GM21737 (cell line): Measurements from ENCODE around the gene OR7C1.
"Not testable (repeated sequence)": the region's sequence is repeated elsewhere in the genome, so short reads cannot be mapped to it uniquely, and the experiment has no call there.

ENCODE experiments used
- ATAC-seq: cut with Tn5 transposase; IDR thresholded peaks from one replicate; pipeline ENCODE4 v1.9.1; 2021; ENCODE audit warnings: mild to moderate bottlenecking, moderate library complexity; ENCODE audit not compliant: unreplicated experiment

The OR7C1 gene

DNA sequence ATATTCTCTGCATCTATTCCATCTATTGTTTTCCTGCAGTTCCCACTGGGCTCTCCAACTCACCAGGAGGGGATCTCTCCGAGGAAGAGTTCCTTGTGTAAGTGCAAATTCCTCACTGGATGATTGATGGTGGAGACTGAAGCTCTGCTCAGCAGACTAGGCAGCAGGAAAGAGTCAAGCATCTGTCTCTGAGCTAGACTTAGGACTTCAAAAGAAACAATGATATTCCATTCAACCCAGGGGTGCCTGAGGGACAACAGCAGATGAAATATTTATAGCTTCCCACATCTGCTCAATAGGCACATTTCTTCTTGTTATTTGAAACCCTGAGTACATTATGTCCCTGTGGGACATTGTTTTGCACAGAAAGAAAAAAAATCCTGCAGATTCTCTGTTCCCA, at the start of gene OR7C1, which contains the start of gene OR7A5:
Gene OR7C1 (minus strand): TSS at position 175 of the 400 bp plus-strand sequence. CDS start 35,049 bp downstream, outside the sequence.
Gene OR7A5 (minus strand): TSS at position 175 of the 400 bp plus-strand sequence. CDS start 6,944 bp downstream, outside the sequence.
- ATAC-seq, result no peak

DNA sequence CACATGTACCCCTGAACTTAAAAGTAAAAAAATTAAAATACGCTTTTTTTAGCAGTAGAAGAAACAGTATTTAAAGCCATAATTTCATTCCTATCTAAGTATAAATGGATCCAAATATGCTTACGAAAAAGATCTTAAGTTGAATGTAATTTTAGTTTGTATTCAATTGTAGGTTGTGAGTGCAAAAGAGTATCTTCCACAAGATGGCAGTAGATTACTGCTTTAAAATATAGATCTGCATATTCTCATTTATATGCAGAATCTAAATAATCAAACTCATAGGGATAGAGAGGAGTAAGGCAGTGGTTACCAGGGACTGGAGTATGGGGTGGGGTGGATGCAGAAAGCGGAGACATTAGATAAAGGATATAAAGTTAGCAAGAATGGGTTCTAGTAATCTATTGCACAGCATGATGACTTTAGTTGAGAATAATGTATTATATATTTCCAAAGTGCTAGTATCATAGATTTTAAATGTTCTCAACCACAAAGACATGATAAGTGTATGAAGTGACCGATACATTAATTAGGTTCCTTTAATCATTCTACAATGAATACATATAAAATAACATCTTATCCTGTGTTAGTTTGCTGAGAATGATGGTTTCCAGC, 36.7 kb upstream of the OR7C1 start:
- ATAC-seq, result no peak

DNA sequence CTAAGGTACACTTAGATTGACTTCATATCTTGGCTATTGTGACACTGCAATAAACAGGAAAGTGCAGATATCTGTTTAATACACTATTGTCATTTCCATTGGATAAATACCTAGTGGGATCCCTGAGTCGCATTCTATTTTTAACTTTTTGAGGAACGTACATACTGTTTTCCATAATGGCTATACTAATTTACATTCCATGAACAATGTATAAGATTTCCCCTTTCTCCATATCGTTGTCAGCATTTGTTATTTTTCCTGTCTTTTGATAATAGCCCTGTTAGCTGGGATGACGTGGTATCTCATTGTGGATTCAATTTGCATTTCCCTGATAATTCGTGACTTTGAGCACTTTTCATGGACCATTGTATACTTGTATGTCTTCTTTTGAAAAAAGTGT, 33.5 kb upstream of the OR7C1 start:
- ATAC-seq, result no peak

DNA sequence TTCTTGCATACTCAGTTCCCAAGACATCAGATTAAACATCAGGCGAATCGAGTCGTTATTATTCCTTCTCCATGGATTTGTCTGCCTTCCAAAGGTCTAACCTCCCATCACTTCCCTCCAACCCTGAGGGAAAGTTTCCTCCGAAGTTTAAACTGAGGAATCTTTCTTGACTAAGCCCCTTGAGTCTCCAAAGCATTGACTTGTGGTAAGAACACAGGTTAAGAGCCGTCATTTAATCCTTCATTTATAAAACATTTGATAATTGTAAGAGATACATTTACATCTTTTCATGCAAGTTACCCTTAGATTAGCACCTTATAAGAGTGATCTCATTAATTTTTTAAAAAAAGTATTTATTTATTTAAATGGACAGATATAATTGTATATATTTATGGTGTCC, 13.8 kb upstream of the OR7C1 start, which contains the start of gene OR7A10:
Gene OR7A10 (minus strand): TSS at position 101 of the 400 bp plus-strand sequence. CDS start 7,045 bp downstream, outside the sequence.
- ATAC-seq, result no peak

DNA sequence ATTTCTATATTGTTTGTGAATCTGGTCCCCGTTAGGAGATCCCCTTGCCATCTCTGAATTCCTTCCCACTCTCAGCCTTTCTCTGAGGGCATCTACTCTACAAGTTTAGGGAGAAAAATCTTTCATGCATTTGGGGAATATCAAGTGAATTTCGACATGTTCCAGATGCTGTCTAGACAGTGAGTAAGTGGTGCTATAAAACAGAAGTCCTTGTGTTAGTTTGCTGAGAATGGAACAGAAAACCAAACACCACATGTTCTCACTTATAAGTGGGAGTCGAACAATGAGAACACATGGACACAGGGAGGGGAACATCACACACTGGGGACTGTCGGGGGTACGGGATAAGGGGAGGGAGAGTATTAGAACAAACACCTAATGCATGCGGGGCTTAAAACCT, 8.6 kb upstream of the OR7C1 start:
- no peak for ATAC-seq

DNA sequence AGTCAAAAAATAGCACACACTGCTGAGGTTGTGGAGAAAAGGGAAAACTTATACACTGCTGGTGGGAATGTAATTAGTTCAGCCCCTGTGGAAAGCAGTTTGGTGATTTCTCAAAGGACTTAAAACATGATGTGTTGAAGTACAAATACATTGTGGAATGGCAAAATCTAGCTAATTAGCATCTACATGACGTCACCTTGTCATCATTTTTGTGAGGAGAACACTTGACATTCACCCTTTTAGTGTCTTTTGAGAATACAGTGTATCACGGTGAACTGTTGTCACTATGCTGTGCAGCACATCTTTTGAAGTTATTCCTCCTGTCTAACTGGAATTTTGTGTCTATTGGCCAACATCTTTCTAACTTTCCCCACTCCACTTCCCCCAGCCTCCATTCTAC, 8.2 kb upstream of the OR7C1 start:
- ATAC-seq, result no peak

DNA sequence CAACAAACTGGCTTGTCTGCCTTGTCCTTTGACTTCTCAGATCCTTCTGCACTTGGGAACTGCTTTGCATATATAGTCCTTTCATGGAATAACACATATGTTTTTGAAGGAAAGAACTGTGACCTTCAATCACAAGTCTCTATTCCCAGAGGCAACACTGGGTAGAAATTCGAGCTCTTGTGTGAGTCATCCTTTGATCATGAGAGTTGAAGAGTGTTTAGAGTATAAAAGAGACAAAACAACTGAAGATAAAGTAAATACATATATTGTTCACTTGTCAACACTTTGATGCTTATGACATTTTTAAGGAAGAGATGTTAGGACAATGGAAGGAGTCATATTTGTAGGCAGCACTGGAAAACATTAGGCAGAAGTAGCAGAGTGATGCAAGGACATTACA, 5.2 kb upstream of the OR7C1 start:
- no peak for ATAC-seq

DNA sequence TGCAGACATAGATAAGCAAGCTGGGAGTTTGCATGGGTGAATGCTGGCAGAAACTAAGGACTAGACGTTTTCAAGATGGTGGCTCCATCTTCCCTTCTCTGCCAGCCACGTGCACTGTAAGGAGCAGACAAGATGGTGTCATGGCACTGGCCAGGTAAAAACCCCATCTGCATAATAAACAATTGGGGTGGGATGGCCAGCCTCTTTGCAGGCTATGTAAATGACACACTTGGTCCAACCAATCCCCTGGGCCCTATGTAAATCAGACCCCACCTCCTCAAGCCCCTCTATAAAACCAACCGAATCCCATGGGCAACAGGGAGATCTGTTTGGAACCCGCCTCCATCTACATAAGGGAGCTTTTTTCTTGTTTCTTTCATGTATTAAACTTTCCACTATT, 2.4 kb upstream of the OR7C1 start:
- ATAC-seq, result no peak

DNA sequence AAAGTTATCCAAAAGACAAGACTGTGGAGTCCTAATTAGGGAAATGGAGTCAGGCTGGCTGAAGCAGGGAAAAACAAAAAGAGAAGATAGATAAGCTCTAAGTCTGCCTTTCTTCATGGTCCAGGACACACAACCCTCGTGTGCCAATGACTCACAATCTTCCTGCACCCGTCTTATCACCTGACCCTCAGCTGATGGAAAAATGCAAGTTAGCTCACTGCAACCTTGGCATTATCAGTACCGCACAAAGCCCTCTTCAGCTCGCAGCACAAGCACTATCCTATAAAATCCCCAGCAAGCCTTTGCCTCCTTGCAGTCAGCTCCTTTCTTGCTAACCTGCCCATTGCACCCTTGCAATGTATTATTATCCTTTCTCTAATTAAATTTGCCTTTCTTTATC, 4.3 kb downstream of the OR7C1 start:
- no peak for ATAC-seq

DNA sequence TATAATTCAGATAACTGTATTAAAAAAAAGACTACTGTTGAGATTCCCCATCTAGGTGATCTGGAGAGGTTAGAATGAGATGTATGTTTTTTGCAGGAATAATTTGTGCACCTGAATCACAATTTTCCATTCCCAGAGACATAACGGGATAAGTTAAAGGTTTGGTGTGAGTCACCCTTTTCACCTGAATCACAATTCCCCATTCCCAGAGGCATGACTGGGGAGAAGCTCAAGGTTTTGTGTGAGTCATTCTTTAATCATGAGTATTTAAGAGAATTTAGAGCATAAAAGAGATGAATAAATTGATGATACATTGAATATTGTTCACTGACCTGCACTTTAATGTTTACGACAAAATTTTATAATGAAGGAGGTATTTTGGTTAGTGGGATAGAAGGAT, 9.0 kb downstream of the OR7C1 start:
- ATAC-seq, result no peak

DNA sequence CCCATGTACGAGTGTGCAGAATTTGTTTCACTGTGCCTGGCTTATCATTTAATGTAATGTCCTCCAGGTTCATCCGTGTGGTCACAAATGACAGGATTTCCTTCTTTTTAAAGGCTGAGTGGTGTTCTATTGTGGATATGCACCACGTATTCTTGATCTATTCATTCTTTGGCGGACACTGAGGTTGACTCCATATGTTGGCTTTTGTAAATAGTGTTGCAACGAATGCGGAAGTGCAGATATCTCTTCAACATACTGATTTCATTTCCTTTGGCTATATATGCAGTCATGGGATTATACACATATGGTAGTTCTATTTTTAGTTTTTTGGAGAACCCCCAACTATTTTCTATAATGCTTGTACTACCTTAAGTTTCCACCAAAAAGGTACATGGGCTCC, 13.0 kb downstream of the OR7C1 start:
- ATAC-seq, result no peak

DNA sequence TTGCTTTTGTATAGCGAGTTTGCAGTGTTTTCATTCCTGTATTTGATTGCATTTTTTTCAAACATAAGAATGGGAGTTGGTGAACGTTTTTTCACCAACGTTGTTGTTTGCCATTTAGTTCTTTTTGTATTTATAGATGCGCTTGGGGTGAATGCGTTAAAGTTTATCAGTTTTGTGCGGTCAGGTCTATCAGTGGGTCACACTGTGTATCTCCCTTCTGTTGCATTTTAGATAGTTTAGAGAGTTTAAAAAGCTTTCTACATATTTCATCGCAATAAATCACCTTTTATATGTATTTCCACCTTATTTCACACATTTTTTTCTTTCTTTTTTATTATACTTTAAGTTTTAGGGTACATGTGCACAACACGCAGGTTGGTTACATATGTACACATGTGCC, 16.4 kb downstream of the OR7C1 start:
- ATAC-seq, result no peak

DNA sequence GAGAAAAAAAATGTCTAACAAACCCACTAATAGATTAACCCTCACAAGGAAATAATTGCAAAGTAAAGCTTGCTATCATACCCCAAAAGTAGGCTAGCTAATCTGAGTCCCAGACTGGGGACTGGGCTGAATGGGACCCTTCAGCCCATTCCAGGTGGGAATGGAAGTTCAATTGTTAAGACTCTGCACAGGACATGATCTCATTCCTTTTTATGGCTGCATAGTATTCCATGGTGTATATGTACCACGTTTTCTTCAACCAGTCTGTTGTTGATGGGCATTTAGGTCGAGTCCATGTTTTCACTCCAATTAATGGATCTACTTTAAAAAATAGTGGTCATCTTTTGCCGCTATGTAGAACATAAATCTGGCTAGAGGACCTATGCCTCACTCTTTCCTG, 17.9 kb downstream of the OR7C1 start:
- ATAC-seq, result no peak

DNA sequence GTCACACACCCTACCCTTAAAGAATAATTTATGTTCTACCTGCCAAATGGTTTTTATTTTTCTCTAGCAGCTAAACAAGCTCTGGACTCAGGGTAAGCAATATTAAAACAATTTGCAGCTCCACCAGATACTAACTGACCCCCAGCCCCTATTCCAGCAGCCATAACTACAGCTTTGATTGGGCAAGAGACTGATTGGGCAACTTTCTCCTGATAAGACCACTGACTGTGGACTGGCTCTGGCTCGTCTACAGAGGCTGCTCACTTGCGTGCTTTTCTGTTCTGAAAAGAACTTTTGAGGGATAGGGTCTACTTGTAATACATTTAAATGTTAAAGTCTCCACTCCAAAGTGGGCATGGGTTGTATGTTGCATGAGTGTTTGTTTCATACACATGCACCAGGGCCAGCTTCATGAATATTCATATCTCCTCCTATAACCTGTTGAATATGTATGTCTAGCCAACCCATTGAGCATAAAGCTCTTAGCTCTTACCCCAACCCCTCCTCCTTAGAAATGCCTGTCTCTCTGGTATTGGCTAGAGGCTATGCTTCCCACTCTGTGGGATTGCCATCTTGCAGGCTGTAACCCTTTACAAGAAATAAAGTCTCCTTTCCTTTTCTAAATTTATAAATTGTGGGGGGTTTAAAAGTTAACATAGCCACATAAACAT, 19.9 kb downstream of the OR7C1 start:
- ATAC-seq, result no peak

DNA sequence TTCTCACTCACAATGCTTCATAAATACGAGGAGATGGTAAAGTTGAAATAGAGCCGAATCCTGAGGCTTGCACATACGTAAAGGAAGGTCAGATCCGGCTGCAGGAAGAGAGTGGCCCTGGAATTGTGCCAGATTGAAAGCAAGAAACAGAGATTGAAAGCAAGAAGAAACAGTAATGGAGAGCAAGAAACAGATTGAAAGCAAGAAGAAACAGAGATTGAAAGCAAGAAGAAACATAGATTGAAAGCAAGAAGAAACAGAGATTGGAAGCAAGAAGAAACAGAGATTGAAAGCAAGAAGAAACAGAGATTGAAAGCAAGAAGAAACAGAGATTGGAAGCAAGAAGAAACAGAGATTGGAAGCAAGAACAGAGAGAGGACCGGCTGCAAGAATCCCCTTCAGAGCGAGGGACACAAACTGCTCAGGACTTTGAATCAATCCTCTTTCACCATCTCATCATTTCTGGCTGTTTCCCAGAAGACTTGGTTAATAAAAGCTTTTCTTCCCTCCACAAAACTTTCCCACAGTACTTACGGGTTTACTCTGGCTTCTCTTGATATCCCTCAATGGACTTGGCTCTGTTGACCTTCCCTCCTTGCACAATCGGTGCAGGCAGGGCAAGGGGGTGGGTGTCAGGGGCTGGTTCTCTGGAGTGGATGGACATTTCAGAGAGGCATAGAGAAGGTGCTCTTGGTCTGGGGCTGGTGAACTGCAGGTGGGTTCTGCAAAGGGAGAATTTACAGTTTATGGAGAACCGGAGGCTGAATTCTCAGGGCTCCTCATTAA, 25.5 kb downstream of the OR7C1 start:
- ATAC-seq, result no peak

DNA sequence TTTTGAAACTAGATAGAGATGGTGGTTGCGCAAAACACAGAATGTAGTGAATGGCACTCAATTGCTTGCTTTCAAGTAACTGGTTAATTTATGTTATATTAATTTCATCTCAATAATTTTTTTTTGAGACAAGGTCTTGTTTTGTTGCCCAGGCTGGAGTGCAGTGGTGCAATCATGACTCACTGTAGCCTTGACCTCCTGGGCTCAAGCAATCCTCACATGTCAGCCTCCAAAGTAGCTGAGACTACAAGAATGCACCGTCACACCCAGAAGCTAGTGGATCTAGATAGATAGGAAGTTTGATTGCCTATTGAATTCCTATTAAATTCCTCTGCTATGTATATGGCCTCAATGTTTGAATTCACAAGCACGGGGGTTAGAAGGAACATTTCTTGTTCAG, 30.2 kb downstream of the OR7C1 start:
- ATAC-seq, result no peak

DNA sequence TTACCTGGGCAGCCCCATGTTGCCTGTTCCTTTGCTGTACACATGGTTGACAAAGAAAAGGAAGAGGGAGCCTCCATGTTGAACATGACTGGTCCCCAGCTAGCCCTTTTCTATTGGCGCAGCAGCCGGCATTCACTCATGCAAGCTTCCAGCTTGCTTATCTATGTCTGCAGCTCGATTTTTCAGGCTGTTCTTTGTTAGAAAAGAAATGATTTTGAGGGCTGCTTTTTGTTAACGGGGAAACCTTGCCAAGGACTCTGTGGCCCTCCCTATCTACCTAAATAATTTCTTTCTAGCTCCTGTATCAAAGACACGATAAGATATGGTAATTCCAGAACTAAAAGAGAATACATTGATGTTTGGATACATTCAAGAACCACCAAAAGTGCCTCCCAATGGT, 36.2 kb downstream of the OR7C1 start:
- no peak for ATAC-seq

DNA sequence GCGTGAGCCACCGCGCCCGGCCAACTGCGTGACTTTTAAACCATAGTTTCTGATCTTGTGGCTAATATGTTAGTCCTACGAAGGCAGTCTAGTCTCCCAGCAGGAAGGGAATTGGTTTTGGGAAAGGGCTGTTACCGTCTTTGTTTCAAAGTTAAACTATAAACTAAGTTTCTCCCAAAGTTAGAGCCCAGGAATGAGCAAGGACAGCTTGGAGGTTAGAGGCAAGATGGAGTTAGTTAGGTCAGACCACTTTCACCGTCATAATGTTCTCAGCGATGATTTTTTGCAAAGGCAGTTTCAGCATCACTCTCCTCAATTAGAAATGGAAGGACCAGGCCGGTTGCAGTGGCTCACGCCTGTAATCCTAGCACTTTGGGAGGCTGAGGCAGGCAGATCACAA, 39.0 kb downstream of the OR7C1 start:
- no peak for ATAC-seq

DNA sequence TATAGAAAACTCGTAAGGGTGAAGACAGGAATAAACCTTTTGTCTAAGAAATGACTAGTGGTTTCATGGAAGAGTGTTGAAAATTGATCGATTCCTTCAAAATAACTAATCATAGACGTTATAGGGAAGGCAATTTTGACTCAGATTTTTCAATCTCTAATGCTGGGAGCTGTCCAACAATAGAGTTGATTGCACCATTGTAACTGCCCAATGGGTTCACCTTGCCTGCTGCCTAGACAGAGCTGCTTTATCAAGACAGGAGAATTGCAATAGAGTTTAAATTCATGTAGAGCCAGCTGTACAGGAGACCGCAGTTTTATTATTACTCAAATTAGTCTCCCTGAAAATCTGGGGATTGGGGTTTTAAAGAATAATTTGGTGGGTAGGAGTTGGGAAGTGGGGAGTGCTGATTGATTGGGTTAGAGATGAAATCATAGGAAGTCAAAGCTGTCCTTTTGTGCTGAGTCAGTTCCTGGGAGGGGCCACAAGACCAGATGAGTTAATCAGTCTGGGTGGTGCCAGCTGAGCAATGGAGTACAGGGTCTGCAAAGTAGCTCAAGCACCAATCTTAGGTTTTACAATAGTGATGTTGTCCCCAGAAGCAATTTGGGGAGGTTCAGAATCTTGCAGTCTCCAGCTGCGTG, 39.8 kb downstream of the OR7C1 start:
- no peak for ATAC-seq

DNA sequence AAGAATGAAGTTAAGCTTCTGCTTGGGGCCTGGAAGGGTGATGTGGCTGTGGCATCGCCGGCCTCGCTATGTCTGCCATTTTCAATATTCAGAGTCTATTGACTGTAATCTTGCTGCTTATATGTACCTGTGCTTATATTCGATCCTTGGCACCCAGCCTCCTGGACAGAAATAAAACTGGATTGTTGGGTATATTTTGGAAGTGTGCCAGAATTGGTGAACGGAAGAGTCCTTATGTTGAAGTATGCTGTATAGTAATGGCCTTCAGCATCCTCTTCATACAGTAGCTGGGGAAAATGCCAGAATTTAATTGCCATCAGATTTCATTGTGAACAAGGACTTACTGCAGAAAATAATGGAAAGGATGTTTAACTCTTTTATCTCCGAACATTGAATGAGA, 42.7 kb downstream of the OR7C1 start:
- not testable (repeated sequence) for ATAC-seq

DNA sequence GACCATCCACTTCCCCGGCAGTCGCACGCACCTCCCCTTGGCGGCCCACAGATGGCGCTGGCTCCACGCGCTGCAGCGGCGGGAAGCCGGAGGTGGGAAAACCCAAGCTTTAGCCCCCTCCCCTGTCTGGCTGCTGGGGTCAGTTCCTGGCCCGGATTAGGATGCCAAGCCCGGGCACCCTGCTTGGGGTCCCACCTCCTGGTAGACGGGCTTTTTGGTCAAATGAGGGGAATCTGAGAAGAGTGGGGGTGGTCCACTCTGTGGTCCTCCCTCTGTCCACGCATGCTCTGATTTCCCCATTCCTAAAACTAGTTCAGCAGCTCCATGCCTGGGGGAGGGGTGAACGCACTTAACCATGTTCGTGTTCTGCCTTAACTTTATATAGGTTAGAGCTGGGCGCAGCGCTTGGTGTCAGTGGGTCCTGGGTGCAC, 48.5 kb downstream of the OR7C1 start:
- ATAC-seq, result no peak
